Adipocyte (in vitro differentiated cells): Measurements from ENCODE around the gene TTC22.
A peak's percentile ranks its signal among the peaks of the same experiment; 100 is the strongest.

Experiments used
- DNase-seq: peaks from one replicate; pipeline ENCODE4 v3.0.0-alpha.2; 2015; ENCODE audit warnings: low read depth
- H3K27me3 ChIP-seq: replicated peaks from 2 replicates; pipeline ENCODE4 v1.7.0; 2013; ENCODE audit warnings: mild to moderate bottlenecking, low read length, moderate library complexity; ENCODE audit not compliant: control insufficient read depth, insufficient read depth
- H3K36me3 ChIP-seq: 2 replicates; pipeline ENCODE4 v1.7.0; 2013; ENCODE audit warnings: low read length, mild to moderate bottlenecking, moderate library complexity; ENCODE audit not compliant: control insufficient read depth, insufficient read depth, severe bottlenecking
- H3K4me1 ChIP-seq: 2 replicates; pipeline ENCODE4 v1.7.0; 2013; ENCODE audit warnings: mild to moderate bottlenecking, low read length, moderate library complexity; ENCODE audit not compliant: control insufficient read depth, insufficient read depth
- H3K4me3 ChIP-seq: 2 replicates; pipeline ENCODE4 v1.7.0; 2013; ENCODE audit warnings: mild to moderate bottlenecking, low read length, moderate library complexity
- H3K9ac ChIP-seq: 2 replicates; pipeline ENCODE4 v1.7.0; 2013; ENCODE audit warnings: mild to moderate bottlenecking, low read length, moderate library complexity
- H3K9me3 ChIP-seq: 2 replicates; pipeline ENCODE4 v1.7.0; 2013; ENCODE audit warnings: mild to moderate bottlenecking, low read length, moderate library complexity; ENCODE audit not compliant: control insufficient read depth

Gene TTC22

DNA sequence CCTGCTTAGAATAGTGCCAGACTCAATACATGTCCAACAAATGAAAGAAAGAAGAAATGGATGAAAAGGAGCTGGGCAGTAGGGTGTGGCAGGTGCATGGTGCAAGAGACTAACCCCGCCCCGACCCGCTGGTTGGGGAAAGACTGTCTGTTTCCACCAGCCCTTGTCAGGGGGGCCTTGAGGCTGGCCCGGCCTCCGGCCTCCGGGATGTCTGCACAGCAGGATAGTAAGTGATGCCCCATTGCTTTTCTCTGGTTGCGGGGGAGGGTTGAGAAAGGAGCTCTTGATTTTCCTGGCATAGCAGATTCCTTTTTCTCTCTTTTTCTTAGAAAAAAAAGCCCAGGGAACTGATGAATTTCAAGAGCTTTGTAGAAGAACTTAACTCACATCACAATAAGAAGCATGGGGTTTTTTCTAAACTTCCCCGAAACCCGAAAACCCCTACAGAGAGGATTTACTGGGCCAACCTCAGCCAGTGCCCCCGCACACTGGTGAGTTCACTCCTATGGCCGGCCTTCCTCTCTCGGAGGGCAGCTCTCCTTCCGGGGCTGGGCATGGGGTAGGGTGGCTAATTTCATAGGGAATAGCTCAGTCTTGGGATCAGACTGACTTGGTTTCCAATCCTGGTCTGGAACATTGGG, 12.5 kb upstream of the TTC22 start:
- Histone ChIP-seq H3K4me1 (no peaks in the 10 kb centered on the region), H3K9ac (no peak overlapping the region), H3K36me3 (no peaks in the 10 kb centered on the region), H3K27me3 (peaks cover 7% of the 10 kb centered on the region), H3K9me3 (no peaks in the 10 kb centered on the region), H3K4me3 (no peak overlapping the region)
- DNase-seq: no peak

DNA sequence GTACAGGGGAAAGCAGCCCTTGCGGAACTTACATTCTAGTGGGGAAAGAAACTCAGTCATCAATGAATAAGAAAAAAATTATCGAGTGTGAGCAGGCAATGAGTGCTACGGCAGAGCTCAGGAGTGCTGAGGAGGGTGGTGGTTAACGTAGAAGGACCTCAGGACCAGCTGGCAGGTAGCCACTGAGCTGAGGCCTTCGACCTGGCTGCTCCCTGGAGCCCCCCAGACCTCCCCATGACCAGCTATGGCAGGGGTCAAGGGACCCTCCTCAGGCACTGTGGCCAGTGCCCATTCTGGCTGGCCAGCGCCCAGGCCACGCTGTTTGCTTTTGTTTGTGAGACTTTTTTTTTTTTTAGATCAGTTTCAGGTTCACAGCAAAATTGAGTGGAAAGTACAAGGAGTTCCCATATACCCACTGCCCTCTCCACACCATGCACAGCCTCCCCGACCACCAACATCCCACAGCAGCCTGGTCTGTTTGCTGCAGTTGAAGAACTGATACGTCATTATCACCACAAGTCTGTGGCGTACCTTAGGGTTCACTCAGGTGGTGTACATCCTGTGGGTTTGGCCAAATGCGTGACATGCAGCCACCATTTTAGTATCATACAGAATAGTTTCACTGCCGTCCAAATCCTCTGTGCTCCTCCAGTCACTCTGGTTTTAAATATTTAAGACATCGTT, 11.8 kb upstream of the TTC22 start:
- no peak for DNase-seq
- H3K9ac ChIP-seq: no peak overlapping the region
- H3K27me3 ChIP-seq: peaks cover 7% of the 10 kb centered on the region
- H3K4me3 ChIP-seq: no peak overlapping the region
- no peaks in the 10 kb centered on the region for H3K9me3 ChIP-seq
- no peaks in the 10 kb centered on the region for H3K4me1 ChIP-seq
- no peaks in the 10 kb centered on the region for H3K36me3 ChIP-seq

GRCh38 chr1:54811739-54812655, 10.9 kb upstream of the TTC22 start:
- Histone ChIP-seq H3K36me3 (no peaks in the 10 kb centered on the region), H3K9ac (no peak overlapping the region), H3K4me3 (no peak overlapping the region), H3K4me1 (no peaks in the 10 kb centered on the region), H3K27me3 (peaks cover 7% of the 10 kb centered on the region), H3K9me3 (no peaks in the 10 kb centered on the region)
- DNase-seq: no peak

DNA sequence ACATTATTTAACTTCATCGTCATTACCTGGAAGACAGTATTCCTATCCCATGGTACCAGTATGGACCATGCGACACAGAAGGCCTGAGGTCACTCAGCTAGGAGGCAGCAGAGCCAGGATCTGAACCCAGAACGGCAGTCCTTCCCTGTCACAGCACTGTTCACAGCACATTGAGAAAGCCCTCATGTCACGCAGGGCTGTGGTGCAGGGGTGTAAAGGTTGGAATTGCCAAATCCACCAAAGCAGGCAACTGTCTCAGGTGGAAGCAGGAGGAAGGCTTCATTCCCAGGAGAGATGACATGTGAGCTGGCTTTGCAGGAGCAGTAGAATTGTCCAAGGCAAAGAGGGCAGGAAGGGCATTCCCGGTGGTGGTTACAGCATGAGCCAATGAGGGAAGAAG, 9.9 kb upstream of the TTC22 start:
- Histone ChIP-seq H3K27me3 (peaks cover 7% of the 10 kb centered on the region), H3K36me3 (no peaks in the 10 kb centered on the region), H3K4me1 (no peaks in the 10 kb centered on the region), H3K9ac (no peak overlapping the region), H3K4me3 (no peak overlapping the region), H3K9me3 (no peaks in the 10 kb centered on the region)
- DNase-seq: no peak

- Histone ChIP-seq H3K9ac (no peak overlapping the region), H3K4me1 (no peaks in the 10 kb centered on the region), H3K4me3 (no peak overlapping the region), H3K27me3 (peaks cover 7% of the 10 kb centered on the region), H3K36me3 (no peaks in the 10 kb centered on the region), H3K9me3 (no peaks in the 10 kb centered on the region)
- peak; percentile 78 for DNase-seq
These were observed 9.2 kb upstream of the TTC22 start for GRCh38 chr1:54810153-54810942.

GRCh38 chr1:54809496-54810074, 8.5 kb upstream of the TTC22 start:
- H3K36me3 ChIP-seq: no peaks in the 10 kb centered on the region
- H3K4me1 ChIP-seq: peaks cover 3% of the 10 kb centered on the region
- DNase-seq: no peak
- no peaks in the 10 kb centered on the region for H3K9me3 ChIP-seq
- H3K4me3 ChIP-seq: no peak overlapping the region
- H3K27me3 ChIP-seq: peaks cover 7% of the 10 kb centered on the region
- no peak overlapping the region for H3K9ac ChIP-seq

- no peak for DNase-seq
- Histone ChIP-seq H3K27me3 (no peaks in the 10 kb centered on the region), H3K9ac (no peak overlapping the region), H3K36me3 (no peaks in the 10 kb centered on the region), H3K4me3 (no peak overlapping the region), H3K9me3 (no peaks in the 10 kb centered on the region), H3K4me1 (peaks cover 12% of the 10 kb centered on the region)
These were observed 7.5 kb upstream of the TTC22 start for GRCh38 chr1:54808443-54809207.

GRCh38 chr1:54807756-54808155, 6.6 kb upstream of the TTC22 start:
- Histone ChIP-seq H3K36me3 (no peaks in the 10 kb centered on the region), H3K9ac (no peak overlapping the region), H3K9me3 (no peaks in the 10 kb centered on the region), H3K4me1 (peaks cover 14% of the 10 kb centered on the region), H3K4me3 (no peak overlapping the region), H3K27me3 (no peaks in the 10 kb centered on the region)
- no peak for DNase-seq

DNA sequence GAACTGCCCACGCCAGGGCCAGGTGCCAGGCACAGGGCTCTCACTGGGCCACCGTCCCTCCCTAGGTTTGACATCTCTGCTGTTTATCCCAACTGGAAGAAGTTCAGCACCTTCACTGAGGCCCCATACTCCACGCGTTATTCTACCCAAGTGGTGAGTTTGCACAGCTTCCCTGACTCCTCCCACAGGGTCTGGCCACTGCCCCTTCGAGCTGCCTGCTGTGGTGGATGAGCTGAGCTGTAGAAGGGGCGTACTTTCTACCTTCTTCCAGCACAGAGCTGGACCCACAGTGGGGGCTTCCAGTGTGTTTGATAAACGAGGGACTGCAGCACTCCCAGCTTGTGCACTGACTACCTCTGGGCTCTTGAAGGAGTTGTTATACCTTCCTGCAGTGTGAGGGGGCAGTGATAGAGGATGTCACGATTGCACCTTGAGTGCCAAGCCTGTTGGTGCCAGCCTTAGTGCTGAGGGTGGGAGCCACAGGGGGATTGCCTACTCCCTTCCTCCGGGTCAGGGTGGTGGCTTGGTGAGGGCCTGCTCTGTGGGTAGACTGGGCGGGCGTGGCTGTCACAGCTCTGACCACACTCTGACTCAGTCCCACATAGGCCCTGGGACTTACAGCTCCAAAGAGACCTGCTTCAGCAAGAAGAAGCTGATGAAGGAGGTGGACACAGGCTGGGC, 5.9 kb upstream of the TTC22 start:
- no peak overlapping the region for H3K4me3 ChIP-seq
- H3K9me3 ChIP-seq: no peaks in the 10 kb centered on the region
- H3K36me3 ChIP-seq: no peaks in the 10 kb centered on the region
- H3K4me1 ChIP-seq: peaks cover 14% of the 10 kb centered on the region
- H3K27me3 ChIP-seq: no peaks in the 10 kb centered on the region
- DNase-seq: no peak
- H3K9ac ChIP-seq: no peak overlapping the region

- H3K4me1 ChIP-seq: peaks cover 18% of the 10 kb centered on the region
- no peaks in the 10 kb centered on the region for H3K9me3 ChIP-seq
- H3K36me3 ChIP-seq: no peaks in the 10 kb centered on the region
- H3K27me3 ChIP-seq: peaks cover 10% of the 10 kb centered on the region
- no peak for DNase-seq
- no peak overlapping the region for H3K9ac ChIP-seq
- H3K4me3 ChIP-seq: no peak overlapping the region
These were observed 4.9 kb upstream of the TTC22 start for GRCh38 chr1:54805981-54806381.
